ENCODE data around the gene HS2ST1.
"Not testable (repeated sequence)": the region's sequence is repeated elsewhere in the genome, so short reads cannot be mapped to it uniquely, and the experiment has no call there.

HS2ST1 gene

DNA sequence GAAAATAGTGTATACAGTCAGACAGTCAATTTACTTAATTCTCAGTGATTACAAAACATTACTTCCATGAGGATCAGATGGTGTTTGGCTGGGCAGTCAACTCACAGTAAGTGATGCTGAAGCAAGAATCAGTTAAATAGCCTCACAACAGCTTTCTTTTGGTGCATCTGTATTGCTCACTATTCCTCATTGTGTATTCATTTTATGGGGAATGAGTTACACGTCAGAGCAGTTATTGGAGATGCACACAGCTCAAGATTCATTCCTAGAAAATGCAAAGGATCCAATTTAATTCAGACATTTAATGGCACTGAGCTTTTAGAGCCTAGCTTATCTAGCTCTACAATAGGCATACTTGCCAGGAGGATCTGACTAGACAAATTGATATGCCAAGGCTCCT lies 150.6 kb downstream of the HS2ST1 start:
- DNase-seq (ENCODE audit: low read depth, low spot score) = no peak

GRCh38 chr1:87066708-87067107 lies 152.3 kb downstream of the HS2ST1 start:
- DNase-seq (ENCODE audit: low read depth, low spot score) = not testable (repeated sequence)

DNA sequence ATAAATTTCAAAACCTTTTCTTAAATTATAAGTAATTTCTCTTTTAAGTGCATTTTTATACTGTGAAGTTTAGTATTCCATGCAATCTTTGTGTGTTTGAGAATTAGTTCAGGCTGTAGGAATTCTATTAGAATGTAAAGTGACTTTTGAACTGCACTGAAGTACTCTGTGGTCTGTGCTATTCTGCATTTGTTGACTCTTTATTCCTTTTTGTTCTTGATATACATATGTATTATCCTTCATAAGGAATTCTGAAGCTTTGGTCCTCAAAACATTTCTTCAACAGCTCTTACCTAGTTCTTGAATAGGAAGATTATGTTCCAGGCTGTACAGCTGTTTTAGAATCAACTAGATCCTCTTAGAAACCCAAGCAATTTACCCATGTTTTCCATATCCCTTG lies 158.0 kb downstream of the HS2ST1 start:
- no peak for DNase-seq (ENCODE audit: low read depth, low spot score)

DNA sequence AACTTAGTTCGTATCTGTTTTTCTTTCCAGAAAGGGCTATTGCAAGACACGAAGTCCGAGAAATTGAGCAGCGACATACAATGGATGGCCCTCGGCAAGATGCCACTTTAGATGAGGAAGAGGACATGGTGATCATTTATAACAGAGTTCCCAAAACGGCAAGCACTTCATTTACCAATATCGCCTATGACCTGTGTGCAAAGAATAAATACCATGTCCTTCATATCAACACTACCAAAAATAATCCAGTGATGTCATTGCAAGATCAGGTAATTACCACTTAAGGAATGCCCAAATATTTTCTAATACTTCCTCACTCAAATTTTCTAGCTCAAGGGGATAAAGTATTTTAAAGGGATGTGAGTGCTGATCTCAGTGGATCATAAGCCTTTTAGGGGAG lies 158.5 kb downstream of the HS2ST1 start:
- no peak for DNase-seq (ENCODE audit: low read depth, low spot score)

GRCh38 chr1:87074001-87074795 lies 159.8 kb downstream of the HS2ST1 start:
- DNase-seq (ENCODE audit: low read depth, low spot score) = no peak

DNA sequence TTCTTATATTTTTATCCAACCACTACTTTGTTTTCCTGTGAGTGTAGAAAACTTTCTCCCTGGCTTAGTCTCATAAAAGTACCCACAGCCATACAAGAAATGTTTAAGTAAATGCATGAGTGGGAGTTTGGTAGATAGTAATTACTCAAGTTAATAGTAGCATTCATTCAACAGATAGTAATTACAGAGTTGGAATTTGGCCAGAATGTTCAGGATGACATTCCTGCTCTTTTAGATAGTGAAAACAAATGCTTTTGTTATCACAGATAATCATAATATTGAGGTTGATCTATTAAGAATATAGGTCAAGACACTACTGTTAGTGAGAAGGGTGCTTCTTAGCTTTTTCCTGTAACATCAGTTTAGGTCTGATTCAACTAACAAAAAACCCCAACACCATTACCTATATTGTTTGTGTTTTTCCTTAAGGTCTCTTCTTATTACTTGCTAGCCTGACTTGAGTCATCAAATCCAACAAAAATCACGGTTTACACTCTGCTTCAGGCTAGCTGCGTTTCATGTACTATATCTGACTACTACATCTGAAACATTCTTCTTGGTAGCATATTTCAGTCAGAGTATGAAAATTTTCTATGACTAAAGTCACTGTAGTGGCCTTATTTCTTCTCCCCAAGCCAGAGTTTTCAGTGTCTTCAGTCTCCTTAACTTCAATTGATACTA lies 163.7 kb downstream of the HS2ST1 start:
- no peak for DNase-seq (ENCODE audit: low read depth, low spot score)

GRCh38 chr1:87084244-87084836 lies 169.9 kb downstream of the HS2ST1 start:
- DNase-seq (ENCODE audit: low read depth, low spot score) = no peak

GRCh38 chr1:87086120-87086519 lies 171.7 kb downstream of the HS2ST1 start:
- no peak for DNase-seq (ENCODE audit: low read depth, low spot score)

DNA sequence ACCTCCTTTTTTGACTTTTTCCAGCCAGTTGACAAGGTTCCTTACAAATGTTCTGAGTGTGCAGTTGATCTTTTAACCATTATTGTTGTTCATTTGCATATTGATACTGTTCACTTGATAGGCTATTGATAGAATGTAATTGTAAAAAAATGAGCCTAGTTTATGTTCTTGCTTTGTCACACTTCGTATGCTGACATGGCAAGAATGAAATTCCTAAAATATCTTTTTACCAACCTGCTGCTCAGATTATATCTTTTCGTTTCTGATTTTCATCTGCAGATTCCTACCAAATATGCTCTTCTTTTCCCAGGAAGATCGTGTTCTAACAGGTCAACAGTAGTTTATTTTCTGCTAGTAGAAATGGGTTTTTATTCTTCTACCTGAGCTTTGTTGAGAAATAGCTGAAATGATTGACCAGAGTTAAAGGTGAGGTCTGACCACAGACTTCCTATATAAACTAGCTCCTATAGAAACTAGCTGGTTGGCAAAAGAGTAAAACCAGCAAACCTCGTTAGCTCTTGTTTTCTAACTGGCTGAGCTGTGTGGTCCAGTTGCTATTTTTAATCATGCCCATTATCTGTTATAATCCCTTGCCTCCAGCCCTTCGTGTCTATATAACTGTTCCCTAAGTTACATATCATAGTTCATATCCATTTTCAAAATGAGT lies 174.8 kb downstream of the HS2ST1 start:
- no peak for DNase-seq (ENCODE audit: low read depth, low spot score)

DNA sequence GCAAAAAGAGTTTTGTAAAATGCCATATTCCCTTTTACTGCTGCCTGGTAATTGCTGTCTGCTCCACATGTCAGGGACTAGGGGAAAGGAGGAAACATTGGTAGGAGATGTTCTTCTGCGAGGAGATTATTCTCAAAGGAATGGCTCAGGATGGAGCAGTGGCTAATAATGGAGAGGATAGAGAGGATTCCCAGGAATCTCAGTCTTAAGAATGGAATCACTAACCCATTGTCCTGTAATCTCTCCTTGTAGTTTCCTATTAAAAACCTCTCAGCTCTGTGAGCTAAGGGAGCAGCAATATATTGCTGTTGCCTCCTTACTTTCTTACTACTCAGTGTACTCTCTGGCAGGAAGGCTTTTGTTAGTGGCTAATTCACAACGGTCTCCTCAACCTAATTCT lies 175.4 kb downstream of the HS2ST1 start:
- DNase-seq (ENCODE audit: low read depth, low spot score) = no peak

DNA sequence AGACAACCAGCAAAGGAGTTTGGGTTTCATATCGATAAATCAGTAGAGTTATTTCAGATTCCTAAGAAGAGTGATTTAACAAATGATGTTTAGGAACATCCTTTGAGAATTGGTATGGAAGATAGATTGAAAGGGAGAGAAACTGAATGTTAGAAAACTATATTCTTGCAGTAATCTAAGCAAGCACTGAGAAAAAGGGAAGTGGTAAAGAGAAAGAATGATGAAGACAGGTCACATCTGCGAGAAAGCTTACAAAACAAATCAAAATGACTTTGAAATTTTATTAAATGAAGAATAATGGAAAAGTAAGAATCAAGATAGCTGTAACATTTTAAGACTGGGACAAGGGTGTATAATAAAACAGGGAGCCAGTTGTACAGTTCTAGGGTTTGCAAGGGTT lies 177.0 kb downstream of the HS2ST1 start:
- DNase-seq (ENCODE audit: low read depth, low spot score) = no peak

DNA sequence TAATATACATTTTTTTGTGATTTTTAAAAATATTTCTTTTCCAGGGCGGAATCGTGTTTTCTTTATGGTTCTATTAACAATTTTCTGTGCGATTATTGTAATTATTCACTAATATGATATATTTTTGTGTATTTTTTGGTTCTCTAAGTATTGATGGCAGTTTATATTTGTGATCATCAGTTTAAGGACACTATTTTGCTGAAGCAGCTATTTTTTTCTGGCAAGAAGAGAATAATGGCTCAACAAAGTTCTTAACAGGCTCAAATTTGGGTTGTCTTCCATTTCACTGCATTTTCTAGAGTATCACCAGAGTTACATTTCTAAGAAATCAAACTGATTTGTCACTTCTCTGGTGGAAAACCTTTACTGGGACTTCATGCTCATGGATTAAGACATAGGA lies 178.4 kb downstream of the HS2ST1 start:
- no peak for DNase-seq (ENCODE audit: low read depth, low spot score)

DNA sequence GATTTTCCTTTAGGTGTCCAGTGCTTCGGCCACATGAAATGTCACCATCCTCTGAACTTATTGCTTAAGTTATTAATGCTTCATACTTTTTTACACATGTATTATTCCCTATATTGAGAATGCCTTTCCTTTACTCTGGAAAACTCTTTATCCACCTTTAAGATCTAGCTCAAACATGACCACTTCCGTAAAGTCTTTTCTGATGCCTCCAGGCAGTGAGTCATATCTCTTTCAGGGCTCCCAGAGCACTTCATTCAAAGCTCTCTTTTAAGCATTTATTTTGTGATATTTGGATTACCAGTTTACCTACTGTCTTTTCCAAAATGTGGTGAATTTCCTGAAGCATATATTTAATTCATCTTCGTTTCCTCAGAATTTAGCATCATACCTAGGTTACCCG lies 178.9 kb downstream of the HS2ST1 start:
- no peak for DNase-seq (ENCODE audit: low read depth, low spot score)

DNA sequence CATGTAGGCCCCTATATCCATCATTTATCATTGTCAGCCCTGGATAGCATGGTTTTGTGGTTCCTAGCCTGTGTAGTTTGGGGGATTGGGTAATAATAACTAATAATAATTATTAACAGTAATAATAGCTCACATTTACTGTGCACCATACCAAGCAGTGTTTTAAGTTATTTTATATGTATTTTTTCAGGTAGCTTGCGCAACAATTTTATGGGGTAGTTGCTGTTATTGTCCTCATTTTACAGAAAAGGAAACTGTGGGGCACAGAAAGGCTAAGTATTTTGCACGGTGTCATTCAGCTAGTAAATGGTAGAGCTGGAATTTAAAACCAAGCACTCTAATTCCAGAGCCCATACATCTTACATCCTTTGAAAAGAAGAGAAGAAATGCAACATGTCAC lies 179.8 kb downstream of the HS2ST1 start:
- DNase-seq (ENCODE audit: low read depth, low spot score) = no peak

DNA sequence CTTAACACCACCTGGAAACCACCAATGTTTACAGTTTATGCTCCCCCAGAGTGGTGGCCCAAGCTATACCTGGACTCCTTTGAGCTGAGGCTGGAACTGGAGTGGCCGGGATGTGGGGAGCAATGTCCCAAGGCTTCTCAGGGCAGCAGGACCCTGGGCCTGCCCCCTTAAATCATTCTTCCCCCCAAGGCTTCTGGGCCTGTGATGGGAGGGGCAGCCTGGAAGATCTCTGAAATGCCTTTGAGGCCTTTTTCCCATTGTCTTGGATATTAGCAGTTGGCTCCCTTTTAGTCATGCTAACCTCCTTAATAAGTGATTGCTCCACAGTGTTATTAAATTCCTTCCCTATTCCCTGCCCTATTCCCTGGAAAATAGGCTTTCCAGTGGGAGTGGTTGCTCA lies 185.8 kb downstream of the HS2ST1 start:
- DNase-seq (ENCODE audit: low read depth, low spot score) = no peak

GRCh38 chr1:87103074-87103473 lies 188.6 kb downstream of the HS2ST1 start:
- no peak for DNase-seq (ENCODE audit: low read depth, low spot score)

- DNase-seq (ENCODE audit: low read depth, low spot score) = no peak
Measured at GRCh38 chr1:87104140-87104539, 189.7 kb downstream of the HS2ST1 start.

DNA sequence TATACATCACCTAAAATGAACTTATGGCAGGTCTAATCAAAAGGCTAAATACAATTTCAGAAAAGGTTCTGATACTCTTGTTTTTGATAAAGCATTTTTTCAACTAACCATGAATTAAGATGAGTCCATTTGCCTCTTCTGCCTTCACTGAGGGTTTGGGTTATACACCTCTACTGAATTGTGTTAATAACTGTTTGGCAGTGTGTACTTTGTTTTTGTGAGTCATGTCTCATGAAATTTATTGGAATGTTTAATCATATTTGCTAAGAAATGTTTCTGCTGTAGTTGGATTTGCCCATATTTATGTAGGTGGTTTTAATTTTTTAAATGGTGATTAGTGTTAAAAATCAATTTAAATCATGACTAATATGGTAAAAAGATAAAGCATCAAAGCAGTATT lies 190.5 kb downstream of the HS2ST1 start:
- no peak for DNase-seq (ENCODE audit: low read depth, low spot score)

GRCh38 chr1:87106144-87106543 lies 191.7 kb downstream of the HS2ST1 start:
- DNase-seq (ENCODE audit: low read depth, low spot score) = no peak

GRCh38 chr1:87106867-87107266 lies 192.4 kb downstream of the HS2ST1 start:
- DNase-seq (ENCODE audit: low read depth, low spot score) = no peak

- DNase-seq (ENCODE audit: low read depth, low spot score) = no peak
Measured at GRCh38 chr1:87108228-87108627, 193.8 kb downstream of the HS2ST1 start.

DNA sequence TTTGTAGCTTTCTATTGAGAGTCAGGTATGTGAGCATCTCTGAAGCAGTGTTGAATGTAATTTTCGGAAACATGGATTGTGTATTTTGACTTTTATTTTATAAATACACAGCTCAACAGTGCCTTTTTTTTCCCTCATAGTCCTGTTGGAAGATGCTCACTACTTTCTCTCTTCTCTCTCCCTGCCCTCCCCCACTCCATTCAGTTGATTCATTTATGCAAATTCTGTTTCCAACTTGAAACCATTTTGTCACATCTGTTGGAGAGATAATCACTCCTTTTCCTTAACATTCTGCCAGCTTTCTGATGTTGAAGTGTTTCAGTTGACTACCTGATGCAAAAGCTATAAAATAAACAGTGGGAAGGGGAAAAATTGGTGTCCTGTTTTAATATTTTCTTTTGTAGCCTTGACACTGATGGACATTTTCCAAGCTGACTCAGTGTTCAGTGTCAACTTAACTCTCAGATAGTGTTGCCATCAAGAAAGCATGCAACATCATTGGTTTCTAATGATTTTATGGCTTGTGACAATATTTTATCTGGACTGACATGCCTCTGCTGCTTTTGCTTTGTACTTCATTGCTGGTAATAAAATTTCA lies 194.5 kb downstream of the HS2ST1 start:
- no peak for DNase-seq (ENCODE audit: low read depth, low spot score)
